H9 (cell line): ENCODE measurements around the gene GAS6. TPM values are rescaled to one million over a fixed set of nuclear protein-coding genes. Genes with fewer than 3 reads are reported as not detected.
A peak's percentile ranks its signal among the peaks of the same experiment; 100 is the strongest.

Source experiments
- DNase-seq: peaks from one replicate; pipeline ENCODE4 v3.0.0-alpha.2; 2017
- H2AFZ ChIP-seq: one replicate; pipeline ENCODE4 v1.6.1; 2013; ENCODE audit warnings: mild to moderate bottlenecking, low read length, control low read depth, moderate library complexity
- H2AK5ac ChIP-seq: 2 replicates; pipeline ENCODE4 v1.6.1; 2013; ENCODE audit warnings: low read length, control low read depth, mixed read lengths; ENCODE audit not compliant: insufficient read length
- H2BK120ac ChIP-seq: one replicate; pipeline ENCODE4 v1.6.1; 2013; ENCODE audit warnings: low read depth, mild to moderate bottlenecking, low read length, control low read depth, inconsistent platforms; ENCODE audit not compliant: poor library complexity, severe bottlenecking
- H2BK12ac ChIP-seq: 2 replicates; pipeline ENCODE4 v1.6.1; 2013; ENCODE audit warnings: low read length, control low read depth, mixed read lengths, low read depth; ENCODE audit not compliant: insufficient read length
- H2BK15ac ChIP-seq: 2 replicates; pipeline ENCODE4 v1.6.1; 2013; ENCODE audit warnings: low read depth, low read length, control low read depth
- H2BK20ac ChIP-seq: one replicate; pipeline ENCODE4 v1.6.1; 2013; ENCODE audit warnings: low read depth, mild to moderate bottlenecking, low read length, control low read depth, inconsistent platforms; ENCODE audit not compliant: poor library complexity, severe bottlenecking
- H2BK5ac ChIP-seq: 2 replicates; pipeline ENCODE4 v1.6.1; 2013; ENCODE audit warnings: low read length, control low read depth, mixed read lengths; ENCODE audit not compliant: insufficient read length
- H3K14ac ChIP-seq: 2 replicates; pipeline ENCODE4 v1.6.1; 2013; ENCODE audit warnings: low read length, control low read depth; ENCODE audit not compliant: insufficient read depth
- H3K18ac ChIP-seq: 2 replicates; pipeline ENCODE4 v1.6.1; 2013; ENCODE audit warnings: low read depth, mild to moderate bottlenecking, mixed read lengths, low read length, control low read depth; ENCODE audit not compliant: insufficient read length
- H3K23ac ChIP-seq: 2 replicates; pipeline ENCODE4 v1.6.1; 2013; ENCODE audit warnings: low read length, control low read depth, mixed read lengths, low read depth; ENCODE audit not compliant: insufficient read length
- H3K23me2 ChIP-seq: 2 replicates; pipeline ENCODE4 v1.6.1; 2013; ENCODE audit warnings: low read depth, mild to moderate bottlenecking, mixed read lengths, low read length, control low read depth; ENCODE audit not compliant: insufficient read length, poor library complexity, severe bottlenecking
- H3K27ac ChIP-seq: 2 replicates; pipeline ENCODE4 v1.5.1; 2013; ENCODE audit warnings: low read length, control low read depth, mixed read lengths, low read depth; ENCODE audit not compliant: insufficient read length
- H3K27me3 ChIP-seq: 2 replicates; pipeline ENCODE4 v1.6.1; 2013; ENCODE audit warnings: low read length, control low read depth, inconsistent platforms; ENCODE audit not compliant: insufficient read depth
- H3K4ac ChIP-seq: 2 replicates; pipeline ENCODE4 v1.6.1; 2013; ENCODE audit warnings: low read depth, mild to moderate bottlenecking, control low read depth, inconsistent platforms, low read length, moderate library complexity
- H3K4me1 ChIP-seq: 2 replicates; pipeline ENCODE4 v1.6.1; 2013; ENCODE audit warnings: low read length, control low read depth, inconsistent platforms; ENCODE audit not compliant: insufficient read depth
- H3K4me2 ChIP-seq: 2 replicates; pipeline ENCODE4 v1.6.1; 2013; ENCODE audit warnings: low read length, control low read depth, mixed read lengths; ENCODE audit not compliant: insufficient read length, insufficient read depth
- H3K56ac ChIP-seq: 2 replicates; pipeline ENCODE4 v1.6.1; 2013; ENCODE audit warnings: low read depth, mild to moderate bottlenecking, mixed read lengths, low read length, control low read depth; ENCODE audit not compliant: insufficient read length
- H3K79me1 ChIP-seq: 2 replicates; pipeline ENCODE4 v1.6.1; 2013; ENCODE audit warnings: low read depth, mild to moderate bottlenecking, moderate library complexity, low read length, control low read depth, inconsistent platforms; ENCODE audit not compliant: insufficient read depth, poor library complexity, severe bottlenecking
- H3K79me2 ChIP-seq: 2 replicates; pipeline ENCODE4 v1.6.1; 2013; ENCODE audit warnings: low read length, control low read depth, inconsistent platforms; ENCODE audit not compliant: insufficient read depth
- H3K9ac ChIP-seq: 2 replicates; pipeline ENCODE4 v1.6.1; 2013; ENCODE audit warnings: low read length, control low read depth, mixed read lengths; ENCODE audit not compliant: insufficient read length; ENCODE audit errors: extremely low read depth
- H3K9me3 ChIP-seq: one replicate; pipeline ENCODE4 v1.6.1; 2013; ENCODE audit warnings: low read depth, low read length, inconsistent platforms; ENCODE audit not compliant: control insufficient read depth
- H3T11ph ChIP-seq: one replicate; pipeline ENCODE4 v1.6.1; 2013; ENCODE audit warnings: mild to moderate bottlenecking, low read length, control low read depth, inconsistent platforms
- H4K20me1 ChIP-seq: one replicate; pipeline ENCODE4 v1.6.1; 2013; ENCODE audit not compliant: control insufficient read depth, insufficient read length, insufficient read depth
- H4K5ac ChIP-seq: 2 replicates; pipeline ENCODE4 v1.6.1; 2013; ENCODE audit warnings: low read depth, mild to moderate bottlenecking, mixed read lengths, low read length, control low read depth; ENCODE audit not compliant: insufficient read length
- H4K8ac ChIP-seq: replicated peaks from 2 replicates; pipeline ENCODE4 v1.6.1; 2013; ENCODE audit warnings: low read length, control low read depth, mixed read lengths, low read depth; ENCODE audit not compliant: insufficient read length
- H4K91ac ChIP-seq: 2 replicates; pipeline ENCODE4 v1.6.1; 2013; ENCODE audit warnings: low read depth, mild to moderate bottlenecking, moderate library complexity, mixed read lengths, low read length, control low read depth; ENCODE audit not compliant: insufficient read length
- H3K27ac Mint-ChIP-seq, 3 experiments: 2 replicates in 2 of 3; 3 replicates in 1 of 3; pipeline ENCODE4 v1.8.0; 2020 to 2021; ENCODE audit warnings: mixed read lengths in 3 of 3, mild to moderate bottlenecking in 1 of 3, moderate library complexity in 1 of 3
- H3K27me3 Mint-ChIP-seq: 2 replicates; pipeline ENCODE4 v1.8.0; 2021; ENCODE audit warnings: low read depth, mild to moderate bottlenecking, moderate library complexity, mixed read lengths
- H3K36me3 Mint-ChIP-seq, 3 experiments: 2 replicates in 2 of 3; 3 replicates in 1 of 3; pipeline ENCODE4 v1.8.0; 2020 to 2021; ENCODE audit warnings: low read depth in 3 of 3, mixed read lengths in 3 of 3; ENCODE audit not compliant: insufficient read depth in 1 of 3
- H3K4me1 Mint-ChIP-seq, 2 experiments: 2 replicates each; pipeline ENCODE4 v1.8.0; 2020; ENCODE audit warnings: mixed read lengths in 2 of 2
- H3K4me3 Mint-ChIP-seq, 2 experiments: 2 replicates in 1 of 2; 3 replicates in 1 of 2; pipeline ENCODE4 v1.8.0; 2020 to 2021; ENCODE audit warnings: mild to moderate bottlenecking in 2 of 2, mixed read lengths in 2 of 2, moderate library complexity in 1 of 2
- H3K9me3 Mint-ChIP-seq, 2 experiments: 2 replicates in 1 of 2; 3 replicates in 1 of 2; pipeline ENCODE4 v1.8.0; 2020; ENCODE audit warnings: mild to moderate bottlenecking in 2 of 2, mixed read lengths in 2 of 2, moderate library complexity in 1 of 2
- CTCF ChIP-seq: fragments of 200-600 bp; sonication (generic); conservative IDR thresholded peaks from 3 replicates; pipeline ENCODE4 v1.8.0; 2021; ENCODE audit warnings: antibody characterized with exemption, mild to moderate bottlenecking
- WGBS: extraction: QIAGEN DNeasy Blood & Tissue Kit; methylation state at CpG from one replicate; pipeline ENCODE4 v1.1.7; 2013; ENCODE audit warnings: missing lambda C conversion rate, low lambda C conversion rate, mixed read lengths; ENCODE audit not compliant: insufficient read length; ENCODE audit errors: extremely low coverage; 5-methylcytosine and 5-hydroxymethylcytosine counted together
- total RNA-seq: library from RNA; stranded (reverse); gene quantifications from 2 replicates; pipeline ENCODE4 v1.2.1, GENCODE V29; 2021

The GAS6 gene
- total RNA-seq, 1 experiment from 2014 or later, result 20.5 TPM

- H3K79me2 ChIP-seq, result no peaks in the 10 kb centered on the region
- no peak overlapping the region for H3K18ac ChIP-seq
- H2AFZ ChIP-seq, result no peak overlapping the region
- no peak overlapping the region for H2BK20ac ChIP-seq
- no CpG with 5 or more reads among the region's 13 CpGs for WGBS
- Mint-ChIP-seq H3K27ac (no peak overlapping the region), H3K4me1 (peaks cover 3 to 8% of the 10 kb centered on the region in 2 experiments; a peak in 3 of 4 replicates), H3K4me3 (no peak overlapping the region; a peak in 1 of 5 replicates), H3K27me3 (no peaks in the 10 kb centered on the region), H3K36me3 (peaks cover 3 to 17% (median 12%) of the 10 kb centered on the region in 3 experiments; a peak in 6 of 7 replicates), H3K9me3 (peaks cover 0 to 2% of the 10 kb centered on the region in 2 experiments; a peak in 1 of 5 replicates)
- no peak overlapping the region for H3K27ac ChIP-seq
- H3K79me1 ChIP-seq, result no peaks in the 10 kb centered on the region
- no peaks in the 10 kb centered on the region for H3K4me1 ChIP-seq
- no peak overlapping the region for H3K4ac ChIP-seq
- H2AK5ac ChIP-seq, result no peak overlapping the region
- TF ChIP-seq CTCF, result no peak
- H4K91ac ChIP-seq, result no peak overlapping the region
- H3K27me3 ChIP-seq, result no peaks in the 10 kb centered on the region
- H4K20me1 ChIP-seq, result no peaks in the 10 kb centered on the region
- H2BK120ac ChIP-seq, result no peak overlapping the region
- no peak overlapping the region for H4K5ac ChIP-seq
- no peak overlapping the region for H2BK12ac ChIP-seq
- no peaks in the 10 kb centered on the region for H3K9me3 ChIP-seq
- no peak overlapping the region for H2BK15ac ChIP-seq
- H2BK5ac ChIP-seq, result no peak overlapping the region
- DNase-seq, result no peak
- no peak overlapping the region for H3K4me2 ChIP-seq
- H3T11ph ChIP-seq, result no peak overlapping the region
- no peak overlapping the region for H3K23ac ChIP-seq
- H3K23me2 ChIP-seq, result no peaks in the 10 kb centered on the region
- peak overlapping the region; percentile 34 for H4K8ac ChIP-seq
- no peak overlapping the region for H3K56ac ChIP-seq
- no peak overlapping the region for H3K9ac ChIP-seq
- no peak overlapping the region for H3K14ac ChIP-seq
Measured at GRCh38 chr13:113819341-113819730, 44.5 kb downstream of the GAS6 start.
